Activated CD4-positive, alpha-beta T cell treated with anti-CD3 and anti-CD28 coated beads, Interleukin-2, amount 10 ng/mL, durations not matched to agents 7 days and 5 days (primary cell): ENCODE measurements around the gene NDUFA7. TPM values are rescaled to one million over a fixed set of nuclear protein-coding genes. Genes with fewer than 3 reads are reported as not detected.

Experiments used
- CTCF ChIA-PET: fragments of 350-600 bp; sonication (Branson Sonifier 250); formaldehyde crosslinking; loops from one replicate; lab custom pipeline; 2021; ENCODE audit warnings: antibody characterized with exemption; lab: Charles Lee
- POLR2A ChIA-PET: fragments of 350-600 bp; sonication (Branson Sonifier 250); formaldehyde crosslinking; loops from one replicate; lab custom pipeline; 2021; ENCODE audit warnings: antibody characterized with exemption; lab: Charles Lee
- DNase-seq: peaks from one replicate; pipeline ENCODE4 v3.0.0-alpha.2; 2020
- H3K27ac Mint-ChIP-seq: one replicate; pipeline ENCODE4 v1.8.0; 2021; ENCODE audit warnings: mild to moderate bottlenecking, moderate library complexity, mixed read lengths
- H3K27me3 Mint-ChIP-seq: one replicate; pipeline ENCODE4 v1.8.0; 2021; ENCODE audit warnings: mixed read lengths
- H3K36me3 Mint-ChIP-seq: one replicate; pipeline ENCODE4 v1.8.0; 2021; ENCODE audit warnings: low read depth, mixed read lengths
- H3K4me1 Mint-ChIP-seq: one replicate; pipeline ENCODE4 v1.8.0; 2021; ENCODE audit warnings: mixed read lengths
- H3K4me3 Mint-ChIP-seq: one replicate; pipeline ENCODE4 v1.8.0; 2021; ENCODE audit warnings: mild to moderate bottlenecking, moderate library complexity, mixed read lengths
- H3K9me3 Mint-ChIP-seq: one replicate; pipeline ENCODE4 v1.8.0; 2021; ENCODE audit warnings: mixed read lengths
- total RNA-seq, 2 experiments: library from RNA; stranded (reverse); gene quantifications; one replicate each; pipeline ENCODE4 v1.2.3, GENCODE V29; 2021

The NDUFA7 gene
- total RNA-seq = 10 to 100 TPM; 61.8 to 65.6 TPM

DNA sequence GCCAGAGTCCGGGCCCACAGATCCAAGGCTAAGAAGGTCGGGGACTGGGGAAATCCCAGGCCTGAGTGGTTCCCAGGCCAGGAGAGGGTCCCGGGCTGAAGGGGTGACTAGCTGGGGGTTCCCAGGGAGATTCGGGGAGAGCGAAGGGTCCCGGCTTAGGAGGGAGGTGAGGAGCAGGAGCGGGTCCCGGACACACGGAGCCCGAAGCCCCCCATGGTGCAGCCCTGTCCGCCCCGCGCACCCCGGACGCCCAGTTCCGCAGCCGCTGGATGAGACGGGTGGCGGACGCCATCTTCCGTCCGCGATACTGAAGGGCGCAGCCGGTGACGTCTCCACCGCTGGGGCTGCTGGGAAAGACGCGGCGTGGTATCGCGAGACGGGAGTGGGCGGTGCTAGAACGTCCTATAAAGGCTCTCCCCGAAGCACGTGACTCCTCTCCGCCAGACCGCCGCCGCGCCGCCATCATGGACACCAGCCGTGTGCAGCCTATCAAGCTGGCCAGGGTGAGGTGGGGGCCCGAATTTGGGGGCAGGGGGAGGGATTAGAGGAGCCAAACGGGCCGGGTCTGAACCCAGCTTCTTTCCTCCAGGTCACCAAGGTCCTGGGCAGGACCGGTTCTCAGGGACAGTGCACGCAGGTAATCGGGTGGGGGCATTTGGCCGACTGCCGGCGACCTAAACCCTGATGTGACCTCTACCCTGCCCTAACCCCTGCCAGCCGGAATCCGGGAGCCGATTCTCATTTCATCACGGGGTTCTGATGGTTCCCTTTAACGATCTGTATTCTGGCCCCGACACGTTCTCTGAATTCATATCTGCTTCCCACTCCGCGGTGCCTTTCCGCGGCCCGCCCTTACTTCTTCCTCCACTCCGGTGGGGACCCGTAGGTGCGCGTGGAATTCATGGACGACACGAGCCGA is at the start of gene NDUFA7, which contains the start of gene RPS28:
Gene NDUFA7 (minus strand): TSS at position 309 of the 919 bp plus-strand sequence. CDS start 17 bp downstream, at position 292.
Gene RPS28 (plus strand): TSS at position 430 of the 919 bp plus-strand sequence. CDS start 35 bp downstream, at position 465.
- Mint-ChIP-seq H3K27ac (peak within 1 kb of the TSS; percentile 100), H3K4me1 (peaks cover 42% of the 10 kb centered on the region), H3K4me3 (peak within 1 kb of the TSS; percentile 100), H3K27me3 (no peaks in the 10 kb centered on the region), H3K9me3 (no peaks in the 10 kb centered on the region), H3K36me3 (peaks cover 26% of the 10 kb centered on the region)
- ChIA-PET POLR2A (interaction anchor here (0.6 kb wide), 1 partner anchor 69 kb away, joined by 4 read pairs; the partner anchor contains the start of gene RAB11B), CTCF (interaction anchor here (0.6 to 1.6 kb wide), 2 partner anchors 15 to 183 kb away, joined by 3 to 4 read pairs; no protein-coding TSS in a partner anchor)
- peak; percentile 97 for DNase-seq

DNA sequence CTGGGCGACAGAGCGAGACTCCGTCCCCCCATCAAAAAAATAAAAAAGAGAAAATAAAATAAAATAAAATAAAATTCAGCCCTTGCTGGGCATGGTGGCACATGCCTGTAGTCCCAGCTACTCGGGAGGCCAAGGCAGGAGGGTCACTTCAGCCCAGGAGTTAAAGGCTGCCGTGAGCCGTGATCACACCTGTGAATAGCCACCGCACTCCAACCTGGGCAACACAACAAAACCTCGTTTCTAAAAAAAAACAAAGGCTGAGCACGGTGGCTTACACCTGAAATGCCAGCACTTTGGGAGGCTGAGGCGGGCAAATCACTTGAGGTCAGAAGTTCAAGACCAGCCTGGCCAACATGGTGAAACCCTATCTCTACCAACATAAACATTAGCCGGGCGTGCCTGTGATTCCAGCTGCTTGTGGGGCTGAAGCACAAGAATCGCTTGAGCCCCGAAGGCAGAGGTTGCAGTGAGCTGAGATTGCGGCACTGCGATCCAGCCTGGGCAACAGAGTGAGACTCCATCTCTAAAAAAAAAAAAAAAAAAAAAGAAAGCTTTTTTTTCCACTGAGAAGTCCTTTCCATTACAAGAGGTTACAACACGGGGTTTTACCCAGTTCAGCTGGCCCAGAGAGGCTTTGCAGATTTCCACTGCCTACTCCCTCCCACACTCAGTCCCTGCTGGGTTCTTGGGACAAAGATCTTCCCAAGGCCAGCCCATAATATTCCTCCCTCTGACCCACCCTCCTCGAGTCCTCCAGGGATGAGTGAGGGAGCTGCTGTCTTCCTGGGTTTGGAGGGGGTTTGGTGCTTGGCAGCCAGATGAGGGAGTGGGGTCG is 49.2 kb upstream of the NDUFA7 start:
- Mint-ChIP-seq H3K27ac (no peak overlapping the region), H3K36me3 (no peaks in the 10 kb centered on the region), H3K27me3 (peaks cover 25% of the 10 kb centered on the region), H3K4me1 (peaks cover 6% of the 10 kb centered on the region), H3K9me3 (no peaks in the 10 kb centered on the region), H3K4me3 (no peak overlapping the region)
- CTCF ChIA-PET = interaction anchor here (0.9 to 2.1 kb wide), 3 partner anchors 10 to 21 kb away, joined by 3 to 5 read pairs (median 4); no protein-coding TSS in a partner anchor
- POLR2A ChIA-PET = no interaction called here
- DNase-seq = no peak

DNA sequence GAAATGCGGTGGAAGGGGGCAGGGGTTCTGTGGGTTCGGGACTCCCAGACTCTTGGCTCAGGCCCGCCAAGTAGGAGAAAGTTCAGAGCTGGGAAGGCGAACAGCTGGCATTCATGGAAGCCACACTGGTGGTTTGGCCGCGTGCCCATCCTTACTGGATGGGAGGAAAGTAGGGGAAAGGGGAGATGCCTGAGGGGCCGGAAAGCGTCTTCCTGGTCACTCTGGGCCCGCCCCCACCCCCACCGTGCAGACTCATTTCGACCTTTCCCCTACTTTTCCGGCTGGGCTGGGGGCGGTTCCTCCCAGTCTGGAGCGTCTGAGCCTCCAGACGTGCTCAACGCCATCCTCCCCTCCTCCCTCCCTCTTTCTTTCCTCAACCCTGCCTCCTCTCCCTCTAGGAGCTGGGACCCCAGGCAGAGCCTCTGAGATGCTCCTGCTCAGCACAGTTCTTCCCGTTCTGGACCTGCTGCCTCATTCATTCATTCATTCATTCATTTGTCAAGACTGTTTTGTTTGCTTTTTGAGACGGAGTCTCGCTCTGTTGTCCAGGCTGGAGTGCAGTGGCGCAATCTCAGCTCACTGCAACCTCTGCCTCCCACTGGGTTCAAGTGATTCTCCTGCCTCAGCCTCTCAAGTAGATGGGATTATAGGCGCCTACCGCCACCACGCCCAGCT is 46.3 kb upstream of the NDUFA7 start:
- Mint-ChIP-seq H3K4me1 (peaks cover 19% of the 10 kb centered on the region), H3K36me3 (no peaks in the 10 kb centered on the region), H3K27me3 (peaks cover 44% of the 10 kb centered on the region), H3K27ac (no peak overlapping the region), H3K9me3 (no peaks in the 10 kb centered on the region), H3K4me3 (no peak overlapping the region)
- ChIA-PET CTCF (interaction anchor here (0.7 to 2.1 kb wide), 5 partner anchors 9 to 213 kb away, joined by 3 to 12 read pairs (median 3); no protein-coding TSS in a partner anchor), POLR2A (no interaction called here)
- no peak for DNase-seq

GRCh38 chr19:8366961-8367326 is 45.8 kb upstream of the NDUFA7 start:
- ChIA-PET POLR2A (no interaction called here), CTCF (interaction anchor here (0.9 to 2.1 kb wide), 2 partner anchors 9 to 13 kb away, joined by 3 to 12 read pairs; no protein-coding TSS in a partner anchor)
- no peak for DNase-seq
- H3K9me3 Mint-ChIP-seq = no peaks in the 10 kb centered on the region
- H3K27ac Mint-ChIP-seq = no peak overlapping the region
- no peak overlapping the region for H3K4me3 Mint-ChIP-seq
- H3K4me1 Mint-ChIP-seq = peaks cover 22% of the 10 kb centered on the region
- peaks cover 46% of the 10 kb centered on the region for H3K27me3 Mint-ChIP-seq
- H3K36me3 Mint-ChIP-seq = no peaks in the 10 kb centered on the region

DNA sequence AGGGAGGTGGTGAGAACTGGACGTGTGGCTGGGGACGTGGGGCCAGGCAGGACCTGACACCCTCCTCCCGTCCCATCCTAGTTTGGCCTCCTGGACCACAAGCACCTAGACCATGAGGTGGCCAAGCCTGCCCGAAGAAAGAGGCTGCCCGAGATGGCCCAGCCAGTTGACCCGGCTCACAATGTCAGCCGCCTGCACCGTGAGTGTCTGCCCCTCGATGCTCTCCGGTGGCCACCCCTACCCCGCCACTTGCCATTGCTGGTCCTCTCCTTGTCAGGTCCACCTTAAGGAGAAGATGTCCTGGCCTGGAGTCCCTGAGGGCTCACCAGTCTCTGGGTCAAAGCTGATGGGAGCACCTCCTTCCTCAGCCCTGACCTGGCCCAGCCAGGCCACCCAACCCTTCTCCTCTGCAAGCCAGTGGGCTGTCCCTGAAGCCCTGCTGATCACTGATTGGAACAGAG is 45.0 kb upstream of the NDUFA7 start:
- H3K4me3 Mint-ChIP-seq = no peak overlapping the region
- no peaks in the 10 kb centered on the region for H3K9me3 Mint-ChIP-seq
- peaks cover 22% of the 10 kb centered on the region for H3K4me1 Mint-ChIP-seq
- H3K36me3 Mint-ChIP-seq = no peaks in the 10 kb centered on the region
- CTCF ChIA-PET = no interaction called here
- no peak for DNase-seq
- H3K27ac Mint-ChIP-seq = no peak overlapping the region
- POLR2A ChIA-PET = no interaction called here
- peaks cover 49% of the 10 kb centered on the region for H3K27me3 Mint-ChIP-seq

GRCh38 chr19:8363803-8364771 is 42.9 kb upstream of the NDUFA7 start, which contains the start of gene ANGPTL4:
TSS of gene ANGPTL4 (plus strand) at chr19:8364155. CDS start at chr19:8364322, 167 bp downstream.
- ChIA-PET CTCF (interaction anchor here (0.7 to 2.4 kb wide), 7 partner anchors 11 to 1732 kb away, joined by 3 to 9 read pairs (median 4); no protein-coding TSS in a partner anchor), POLR2A (interaction anchor here (0.6 kb wide), 1 partner anchor 213 kb away, joined by 3 read pairs; the partner anchor contains the start of gene MYO1F)
- no peaks in the 10 kb centered on the region for H3K9me3 Mint-ChIP-seq
- peaks cover 49% of the 10 kb centered on the region for H3K27me3 Mint-ChIP-seq
- H3K4me3 Mint-ChIP-seq = peak within 1 kb of the TSS; percentile 71
- peaks cover 22% of the 10 kb centered on the region for H3K4me1 Mint-ChIP-seq
- peak; percentile 53 for DNase-seq
- no peak within 1 kb of the TSS for H3K27ac Mint-ChIP-seq
- no peaks in the 10 kb centered on the region for H3K36me3 Mint-ChIP-seq

GRCh38 chr19:8361921-8362793 is 41.0 kb upstream of the NDUFA7 start:
- Mint-ChIP-seq H3K27me3 (peaks cover 39% of the 10 kb centered on the region), H3K4me3 (no peak overlapping the region), H3K4me1 (peaks cover 18% of the 10 kb centered on the region), H3K9me3 (no peaks in the 10 kb centered on the region), H3K27ac (no peak overlapping the region), H3K36me3 (no peaks in the 10 kb centered on the region)
- CTCF ChIA-PET = interaction anchor here (1.1 to 2.4 kb wide), 3 partner anchors 9 to 94 kb away, joined by 3 to 9 read pairs (median 4); no protein-coding TSS in a partner anchor
- DNase-seq = no peak
- POLR2A ChIA-PET = no interaction called here

GRCh38 chr19:8360196-8360595 is 39.0 kb upstream of the NDUFA7 start:
- H3K9me3 Mint-ChIP-seq = no peaks in the 10 kb centered on the region
- CTCF ChIA-PET = interaction anchor here (0.7 to 1.0 kb wide), 2 partner anchors 11 to 201 kb away, joined by 3 to 5 read pairs; no protein-coding TSS in a partner anchor
- no peak overlapping the region for H3K27ac Mint-ChIP-seq

GRCh38 chr19:8358948-8359347 is 37.8 kb upstream of the NDUFA7 start:
- H3K9me3 Mint-ChIP-seq = no peaks in the 10 kb centered on the region
- no peaks in the 10 kb centered on the region for H3K36me3 Mint-ChIP-seq
- DNase-seq = no peak
- peaks cover 15% of the 10 kb centered on the region for H3K4me1 Mint-ChIP-seq
- CTCF ChIA-PET = interaction anchor here (0.6 to 1.2 kb wide), 2 partner anchors 11 to 24 kb away, joined by 3 to 4 read pairs; no protein-coding TSS in a partner anchor
- peaks cover 17% of the 10 kb centered on the region for H3K27me3 Mint-ChIP-seq
- H3K27ac Mint-ChIP-seq = no peak overlapping the region
- no peak overlapping the region for H3K4me3 Mint-ChIP-seq
- POLR2A ChIA-PET = no interaction called here

More at GRCh38 chr19:8360196-8360595, 39.0 kb upstream of the NDUFA7 start:
- Mint-ChIP-seq H3K36me3 (no peaks in the 10 kb centered on the region), H3K4me3 (no peak overlapping the region), H3K4me1 (peaks cover 18% of the 10 kb centered on the region), H3K27me3 (peaks cover 23% of the 10 kb centered on the region)
- POLR2A ChIA-PET = no interaction called here
- DNase-seq = no peak

- DNase-seq = no peak
- Mint-ChIP-seq H3K4me1 (peaks cover 3% of the 10 kb centered on the region), H3K27ac (no peak overlapping the region), H3K9me3 (no peaks in the 10 kb centered on the region), H3K27me3 (peaks cover 6% of the 10 kb centered on the region), H3K4me3 (no peak overlapping the region), H3K36me3 (no peaks in the 10 kb centered on the region)
- ChIA-PET CTCF (interaction anchor here (0.9 to 1.2 kb wide), 2 partner anchors 21 to 487 kb away, joined by 3 to 5 read pairs; no protein-coding TSS in a partner anchor), POLR2A (no interaction called here)
These were observed 35.9 kb upstream of the NDUFA7 start for GRCh38 chr19:8357007-8357521.
